ENCODE results near the gene PHLPP1. TPM values are rescaled to one million over a fixed set of nuclear protein-coding genes. Genes with fewer than 3 reads are reported as not detected.

The PHLPP1 gene
- total RNA-seq, 1 experiment from 2014 or later, result 14.7 TPM

GRCh38 chr18:63003899-63004298 is 288.6 kb downstream of the PHLPP1 start:
- H3K4me1 ChIP-seq (ENCODE audit: control insufficient read depth in 1 of 2, insufficient read depth in 2 of 2, low read length in 2 of 2), result no peaks in the 10 kb centered on the region
- no peaks in the 10 kb centered on the region for H3K9me2 ChIP-seq (ENCODE audit: insufficient read depth)
- ChIA-PET CTCF (no interaction called here), POLR2A (no interaction called here), RAD21 (ENCODE audit: low non-redundant PET in 1 of 2, low total read pairs in 2 of 2, uncharacterized antibody in 2 of 2, unreplicated experiment in 2 of 2) (no interaction called here)
- H3K4me3 ChIP-seq (replicated peaks in 1 of 2; ENCODE audit: low read depth in 1 of 2, low read length in 2 of 2), result no peak overlapping the region
- no peaks in the 10 kb centered on the region for H3K36me3 ChIP-seq (ENCODE audit: control insufficient read depth in 1 of 2, insufficient read depth in 2 of 2, low read length in 2 of 2)
- BruUV-seq (replicated peaks), result no TSS peak
- no peak overlapping the region for H3K27ac ChIP-seq (ENCODE audit: low read depth, low read length)
- intact Hi-C loops (cut with micrococcal nuclease), result no loop called here
- no peak overlapping the region for H3K4me2 ChIP-seq (ENCODE audit: low read length)
- no peak for DNase-seq (ENCODE audit: low read depth, low spot score)
- no peaks in the 10 kb centered on the region for H3K79me2 ChIP-seq (ENCODE audit: insufficient read depth, low read length)
- H3K9ac ChIP-seq (ENCODE audit: low read length), result no peak overlapping the region
- TF ChIP-seq YY1 (IDR thresholded peaks at IDR 0.05; ENCODE audit: extremely low read depth, insufficient replicate concordance, low read depth, low read length), result no peak
- TF ChIP-seq CBX3 (IDR thresholded peaks at IDR 0.05; ENCODE audit: low read depth), result no peak
- no peak for TF ChIP-seq POLR2AphosphoS5 (IDR thresholded peaks at IDR 0.05; ENCODE audit: low read depth, low read length)
- TF ChIP-seq ELF1 (IDR thresholded peaks at IDR 0.05; ENCODE audit: borderline replicate concordance, low read depth), result no peak
- no peak for TF ChIP-seq ZBTB33 (IDR thresholded peaks at IDR 0.05; ENCODE audit: extremely low read depth, insufficient replicate concordance, low read length)
- TF ChIP-seq REST (IDR thresholded peaks at IDR 0.05; ENCODE audit: low read depth), result no peak
- no peak for TF ChIP-seq MAX (IDR thresholded peaks at IDR 0.05)
- TF ChIP-seq SRF (IDR thresholded peaks at IDR 0.05; ENCODE audit: low read depth), result no peak
- TF ChIP-seq EZH2phosphoT487 (IDR thresholded peaks at IDR 0.05; ENCODE audit: borderline replicate concordance), result no peak
- H2AFZ ChIP-seq (ENCODE audit: low read depth, low read length, poor library complexity, severe bottlenecking), result no peak overlapping the region
- H3K9me3 ChIP-seq (ENCODE audit: control insufficient read depth in 1 of 2, insufficient read depth in 1 of 2, low read depth in 1 of 2, low read length in 2 of 2), result no peaks in the 10 kb centered on the region
- H4K20me1 ChIP-seq (ENCODE audit: insufficient read depth), result no peaks in the 10 kb centered on the region
- ATAC-seq, result no peak
- no peaks in the 10 kb centered on the region for H3K27me3 ChIP-seq (ENCODE audit: insufficient read depth, low read length)

All from HCT116 (cell line).